ENCODE measurements around the gene SEC14L3.

The SEC14L3 gene

GRCh38 chr22:30471616-30472318, at the start of gene SEC14L3:
SEC14L3 (minus strand) TSS chr22:30472017; CDS start chr22:30471958, 59 bp downstream.
- no peak for DNase-seq (ENCODE audit: low read depth)

GRCh38 chr22:30519842-30520425, 48.1 kb upstream of the SEC14L3 start:
- DNase-seq (ENCODE audit: low read depth) = no peak

GRCh38 chr22:30516731-30517130, 44.9 kb upstream of the SEC14L3 start:
- DNase-seq (ENCODE audit: low read depth) = no peak

- DNase-seq (ENCODE audit: low read depth) = no peak
These were observed 44.5 kb upstream of the SEC14L3 start for GRCh38 chr22:30516273-30516672.

DNA sequence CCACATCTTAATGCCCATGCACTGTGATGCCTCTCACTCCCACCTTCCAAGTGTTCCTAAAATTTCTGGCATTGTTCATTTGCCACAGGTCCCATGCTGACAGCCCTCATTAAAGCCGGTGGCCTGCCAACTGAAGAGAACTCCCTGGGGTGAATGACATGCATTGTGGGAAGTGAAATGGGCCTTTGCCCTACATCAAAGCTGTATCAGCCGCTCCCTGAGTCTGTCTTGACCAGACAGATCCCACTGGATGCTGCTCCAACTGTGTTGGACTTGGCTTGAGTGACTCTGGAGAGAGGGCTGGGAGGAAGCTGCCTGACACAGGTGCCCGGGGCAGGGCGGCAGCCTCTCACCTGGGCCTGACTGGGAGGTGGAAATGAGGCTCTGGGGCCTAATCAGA, 42.4 kb upstream of the SEC14L3 start:
- no peak for DNase-seq (ENCODE audit: low read depth)

GRCh38 chr22:30513462-30513861, 41.6 kb upstream of the SEC14L3 start:
- no peak for DNase-seq (ENCODE audit: low read depth)

DNA sequence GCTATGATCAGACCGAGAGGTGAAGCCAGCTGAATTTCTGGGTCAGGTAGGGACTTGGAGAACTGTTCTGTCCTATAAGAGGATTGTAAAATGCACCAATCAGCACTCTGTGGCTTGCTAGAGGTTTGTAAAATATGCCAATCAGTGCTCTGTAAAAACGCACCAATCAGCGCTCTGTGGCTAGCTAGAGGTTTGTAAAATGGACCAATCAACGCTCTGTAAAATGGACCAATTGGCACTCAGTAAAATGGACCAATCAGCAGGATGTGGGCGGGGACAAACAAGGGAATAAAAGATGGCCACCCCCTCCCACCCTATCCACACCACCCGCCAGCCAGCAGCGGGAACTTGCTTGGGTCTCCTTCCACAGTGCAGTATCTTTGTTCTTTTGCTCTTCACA, 40.1 kb upstream of the SEC14L3 start:
- no peak for DNase-seq (ENCODE audit: low read depth)

GRCh38 chr22:30511109-30511508, 39.3 kb upstream of the SEC14L3 start:
- no peak for DNase-seq (ENCODE audit: low read depth)

DNA sequence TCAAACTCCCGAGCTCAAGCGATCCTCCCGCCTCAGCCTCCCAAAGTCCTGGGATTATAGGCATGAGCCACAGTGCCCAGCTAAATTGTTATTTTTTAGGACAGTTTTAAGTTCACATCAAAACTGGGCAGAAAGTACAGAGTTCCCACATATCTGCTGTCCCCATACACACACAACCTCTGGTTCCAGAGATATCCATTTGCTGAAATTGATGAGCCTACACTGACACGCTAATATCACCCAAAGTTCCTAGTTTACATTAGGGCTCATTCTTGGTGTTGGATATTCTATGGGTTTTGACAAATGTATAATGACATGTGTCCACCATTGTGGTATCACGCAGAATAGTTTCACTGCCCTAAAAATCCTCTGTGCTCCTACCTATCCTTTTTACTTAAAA, 36.4 kb upstream of the SEC14L3 start:
- no peak for DNase-seq (ENCODE audit: low read depth)

DNA sequence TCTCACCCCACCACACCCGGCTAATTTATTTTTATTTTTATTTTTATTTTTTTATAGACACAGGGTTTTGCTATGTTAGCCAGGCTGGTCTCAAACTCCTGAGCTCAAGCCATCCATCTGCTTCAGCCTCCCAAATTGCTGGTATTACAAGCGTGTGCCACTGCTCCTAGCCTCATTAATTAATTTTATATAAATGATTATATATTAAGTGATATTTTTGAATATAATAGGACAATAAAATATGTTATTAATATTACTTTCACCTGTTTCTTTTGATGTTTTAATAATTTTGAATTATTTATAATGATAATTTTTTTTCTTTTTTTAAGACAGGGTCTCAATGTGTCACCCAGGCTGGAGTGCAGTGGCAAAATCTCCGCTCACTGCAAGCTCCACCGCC, 35.9 kb upstream of the SEC14L3 start:
- DNase-seq (ENCODE audit: low read depth) = no peak

GRCh38 chr22:30506507-30506968, 34.7 kb upstream of the SEC14L3 start:
- no peak for DNase-seq (ENCODE audit: low read depth)

DNA sequence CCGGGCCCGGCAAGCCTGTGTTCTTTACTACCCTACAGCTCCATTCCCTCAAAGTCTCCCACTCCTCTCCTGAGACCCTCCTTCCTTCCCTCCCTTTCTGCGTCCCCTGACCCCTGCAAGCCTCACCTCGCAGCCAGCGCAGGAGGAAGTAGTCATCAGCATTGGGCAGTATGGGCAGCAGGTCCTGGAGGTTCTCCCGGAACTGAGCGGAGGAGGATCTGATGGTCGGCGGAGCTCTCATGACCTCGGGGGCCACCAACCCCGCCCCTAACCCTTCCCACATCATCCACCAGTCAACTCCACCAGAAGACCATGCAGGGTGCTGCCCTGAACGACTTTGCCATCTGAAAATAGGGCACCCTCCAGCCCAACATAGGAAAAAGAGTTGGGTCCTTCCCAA, 31.7 kb upstream of the SEC14L3 start:
- DNase-seq (ENCODE audit: low read depth) = no peak

- DNase-seq (ENCODE audit: low read depth) = no peak
These were observed 31.1 kb upstream of the SEC14L3 start for GRCh38 chr22:30502911-30503310.

GRCh38 chr22:30502153-30502552, 30.3 kb upstream of the SEC14L3 start:
- no peak for DNase-seq (ENCODE audit: low read depth)

DNA sequence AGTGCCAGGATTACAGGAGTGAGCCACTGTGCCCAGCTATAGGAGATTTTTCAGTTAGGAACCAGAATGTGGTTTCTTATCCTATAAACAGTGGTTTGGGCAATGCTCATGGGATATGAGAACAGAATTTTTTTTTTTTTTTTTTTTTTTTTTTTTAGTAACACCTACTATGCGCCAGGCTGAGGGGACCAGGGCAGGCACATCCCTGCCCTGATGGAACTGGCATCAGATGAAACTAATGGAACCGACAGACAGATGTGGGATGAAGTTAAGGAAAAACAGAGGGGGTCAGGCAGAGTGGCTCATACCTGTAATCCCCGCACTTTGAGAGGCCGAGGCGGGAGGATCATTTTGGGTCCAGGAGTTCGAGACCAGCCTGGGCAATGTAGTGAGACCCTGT, 28.8 kb upstream of the SEC14L3 start:
- no peak for DNase-seq (ENCODE audit: low read depth)

- no peak for DNase-seq (ENCODE audit: low read depth)
These were observed 25.8 kb upstream of the SEC14L3 start for GRCh38 chr22:30497466-30498150.

GRCh38 chr22:30495041-30495784, 23.4 kb upstream of the SEC14L3 start:
- DNase-seq (ENCODE audit: low read depth) = no peak

GRCh38 chr22:30492144-30492543, 20.3 kb upstream of the SEC14L3 start:
- DNase-seq (ENCODE audit: low read depth) = no peak

GRCh38 chr22:30491381-30491780, 19.6 kb upstream of the SEC14L3 start:
- DNase-seq (ENCODE audit: low read depth) = no peak

GRCh38 chr22:30490399-30490798, 18.6 kb upstream of the SEC14L3 start:
- no peak for DNase-seq (ENCODE audit: low read depth)

- DNase-seq (ENCODE audit: low read depth) = no peak
These were observed 16.3 kb upstream of the SEC14L3 start for GRCh38 chr22:30488121-30488520.

DNA sequence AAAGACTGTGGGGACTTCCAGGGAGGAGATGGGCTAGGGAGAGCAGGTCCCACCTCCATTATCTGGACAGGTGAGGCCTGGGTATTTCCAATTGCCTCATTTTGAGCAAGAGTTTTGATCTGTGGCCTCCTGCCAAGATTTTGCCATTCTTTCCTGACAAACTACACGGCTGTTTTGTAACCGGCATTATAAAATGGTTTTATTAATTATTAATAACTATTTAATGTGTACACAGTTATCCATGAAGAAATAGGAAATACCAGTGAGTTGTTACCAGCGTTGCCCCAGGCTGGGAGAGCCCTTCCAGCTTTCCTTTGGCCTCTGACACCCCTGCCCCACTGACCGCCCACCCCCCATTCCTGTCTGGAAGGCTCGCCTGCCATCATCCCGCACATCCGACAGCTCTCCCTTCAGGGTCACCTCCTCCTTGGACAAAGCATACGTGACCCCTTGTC, 14.9 kb upstream of the SEC14L3 start:
- DNase-seq (ENCODE audit: low read depth) = no peak

- DNase-seq (ENCODE audit: low read depth) = no peak
These were observed 14.3 kb upstream of the SEC14L3 start for GRCh38 chr22:30486118-30486517.
